HCT116 (cell line): Measurements from ENCODE around the gene POMT1. TPM values are rescaled to one million over a fixed set of nuclear protein-coding genes. Genes with fewer than 3 reads are reported as not detected.

Experiments
- ATAC-seq: fragments of 200-7000 bp; cut with Tn5 transposase; 2 replicates; pipeline ENCODE4 v1.9.1; 2020; ENCODE audit warnings: mild to moderate bottlenecking, moderate library complexity
- BruUV-seq: library from RNA; stranded (reverse); fragments of 400-500 nt; replicated peaks from 2 replicates; lab custom pipeline; 2021; lab: Mats Ljungman, UMichigan
- CTCF ChIA-PET: fragments of 300-600 bp; sonication (Branson Sonifier 250); formaldehyde crosslinking; loops from one replicate; lab custom pipeline; 2021; ENCODE audit warnings: antibody characterized with exemption; lab: Charles Lee
- POLR2A ChIA-PET: fragments of 300-600, 350-600 bp; sonication (Branson Sonifier 250); formaldehyde crosslinking; loops from one replicate; lab custom pipeline; 2021; ENCODE audit warnings: antibody characterized with exemption; lab: Charles Lee
- RAD21 ChIA-PET, 2 experiments: fragments of 300-600 bp; sonication (Branson Sonifier 250); formaldehyde crosslinking; loops; one replicate each; lab custom pipeline; 2023; ENCODE audit warnings: low total read pairs in 2 of 2; ENCODE audit not compliant: uncharacterized antibody in 2 of 2, unreplicated experiment in 2 of 2, low non-redundant PET in 1 of 2; lab: Charles Lee
- DNase-seq: peaks from one replicate; pipeline ENCODE4 v3.0.0-alpha.2; 2010; ENCODE audit warnings: low read depth, low spot score
- H2AFZ ChIP-seq: fragments of 200-600 bp; shearing (Covaris generic), sonication (generic); 2 replicates; pipeline ENCODE4 v1.6.1; 2017; ENCODE audit warnings: low read depth, mixed run types, mixed read lengths, antibody characterized with exemption, low read length; ENCODE audit not compliant: poor library complexity, severe bottlenecking
- H3K27ac ChIP-seq: 2 replicates; pipeline ENCODE4 v1.5.1; 2012; ENCODE audit warnings: low read depth, low read length
- H3K27me3 ChIP-seq: fragments of 200-600 bp; sonication (generic); 2 replicates; pipeline ENCODE4 v1.6.1; 2016; ENCODE audit warnings: mixed run types, low read length, mixed read lengths; ENCODE audit not compliant: insufficient read depth
- H3K36me3 ChIP-seq, 2 experiments: fragments of 200-500 bp in 1 of 2; fragments of 200-600 bp in 1 of 2; sonication (Bioruptor generic) in 1 of 2; sonication (generic) in 1 of 2; 2 replicates each; pipeline versions ENCODE4 v1.5.1 to v1.6.1; 2014 to 2016; ENCODE audit warnings: low read length in 2 of 2, inconsistent platforms in 1 of 2, mixed read lengths in 1 of 2, mixed run types in 1 of 2; ENCODE audit not compliant: insufficient read depth in 2 of 2, control insufficient read depth in 1 of 2
- H3K4me1 ChIP-seq, 2 experiments: fragments of 200-600 bp in 1 of 2; sonication (generic) in 1 of 2; 2 replicates each; pipeline versions ENCODE4 v1.5.1 to v1.6.1; 2012 to 2017; ENCODE audit warnings: low read length in 2 of 2, inconsistent platforms in 1 of 2, mild to moderate bottlenecking in 1 of 2, mixed read lengths in 1 of 2, mixed run types in 1 of 2, moderate library complexity in 1 of 2; ENCODE audit not compliant: insufficient read depth in 2 of 2, control insufficient read depth in 1 of 2
- H3K4me2 ChIP-seq: fragments of 200-600 bp; sonication (generic); 2 replicates; pipeline ENCODE4 v1.6.1; 2017; ENCODE audit warnings: mixed run types, low read length, mixed read lengths
- H3K4me3 ChIP-seq, 2 experiments: fragments of 200-600 bp in 1 of 2; sonication (generic) in 1 of 2; replicated peaks in 1 of 2; 2 replicates each; pipeline ENCODE4 v1.5.1; 2011 to 2016; ENCODE audit warnings: low read length in 2 of 2, control low read depth in 1 of 2, low read depth in 1 of 2, mild to moderate bottlenecking in 1 of 2, mixed read lengths in 1 of 2, mixed run types in 1 of 2
- H3K79me2 ChIP-seq: fragments of 200-600 bp; sonication (generic); 2 replicates; pipeline ENCODE4 v1.6.1; 2017; ENCODE audit warnings: mild to moderate bottlenecking, mixed run types, low read length, moderate library complexity, mixed read lengths; ENCODE audit not compliant: insufficient read depth
- H3K9ac ChIP-seq: fragments of 200-600 bp; sonication (generic); 2 replicates; pipeline ENCODE4 v1.6.1; 2016; ENCODE audit warnings: low read length, mixed read lengths
- H3K9me2 ChIP-seq: fragments of 200-600 bp; sonication (generic), shearing (Covaris generic); 2 replicates; pipeline ENCODE4 v1.6.1; 2017; ENCODE audit warnings: mixed run types, mild to moderate bottlenecking, moderate library complexity; ENCODE audit not compliant: insufficient read depth
- H3K9me3 ChIP-seq, 2 experiments: fragments of 200-500 bp in 1 of 2; fragments of 200-600 bp in 1 of 2; sonication (Bioruptor generic) in 1 of 2; sonication (generic) in 1 of 2; 2 replicates each; pipeline ENCODE4 v1.6.1; 2014 to 2017; ENCODE audit warnings: low read length in 2 of 2, mixed read lengths in 2 of 2, inconsistent platforms in 1 of 2, low read depth in 1 of 2, mild to moderate bottlenecking in 1 of 2, mixed run types in 1 of 2, moderate library complexity in 1 of 2; ENCODE audit not compliant: control insufficient read depth in 1 of 2, insufficient read depth in 1 of 2
- H4K20me1 ChIP-seq: fragments of 200-600 bp; sonication (generic), shearing (Covaris generic); 2 replicates; pipeline ENCODE4 v1.6.1; 2017; ENCODE audit warnings: mixed run types, mild to moderate bottlenecking, moderate library complexity; ENCODE audit not compliant: insufficient read depth
- EZH2phosphoT487 ChIP-seq: fragments of 200-600 bp; IDR thresholded peaks from 2 replicates; pipeline ENCODE4 v1.6.1; 2018; ENCODE audit warnings: antibody characterized with exemption, borderline replicate concordance
- FOSL1 ChIP-seq: IDR thresholded peaks from 2 replicates; pipeline ENCODE4 v1.6.1; 2012; ENCODE audit warnings: low read depth
- JUND ChIP-seq: IDR thresholded peaks from 2 replicates; pipeline ENCODE4 v1.6.1; 2012
- RAD21 ChIP-seq: IDR thresholded peaks from 2 replicates; pipeline ENCODE4 v1.6.1; 2012; ENCODE audit warnings: low read depth, mild to moderate bottlenecking
- SP1 ChIP-seq: IDR thresholded peaks from 2 replicates; pipeline ENCODE4 v1.6.1; 2012; ENCODE audit warnings: low read depth
- SRF ChIP-seq: IDR thresholded peaks from 2 replicates; pipeline ENCODE4 v1.6.1; 2012; ENCODE audit warnings: low read depth
- ZFX ChIP-seq: fragments of 450-650 bp; IDR thresholded peaks from 2 replicates; pipeline ENCODE4 v1.6.1; 2017
- ZNF274 ChIP-seq: fragments of 200-500 bp; sonication (Bioruptor generic); IDR thresholded peaks from 2 replicates; pipeline ENCODE4 v1.6.1; 2014; ENCODE audit warnings: mild to moderate bottlenecking, low read depth, low read length, inconsistent platforms
- intact Hi-C: fragments of 100-400 bp; cut with micrococcal nuclease; formaldehyde crosslinking; loops from 2 replicates; pipeline ENCODE4 v1.10.0; 2022
- total RNA-seq: library from RNA; stranded (reverse); gene quantifications from one replicate; pipeline ENCODE4 v1.2.1, GENCODE V29; 2021; ENCODE audit not compliant: unreplicated experiment
- TF ChIP-seq, protein P1 (sequence below): IDR thresholded peaks from 2 replicates; pipeline ENCODE4 v1.6.1; 2012
- TF ChIP-seq, protein P2 (sequence below): IDR thresholded peaks from 2 replicates; pipeline ENCODE4 v1.6.1; 2011; ENCODE audit warnings: mild to moderate bottlenecking, low read length, moderate library complexity; ENCODE audit not compliant: insufficient replicate concordance; ENCODE audit errors: extremely low read depth

The POMT1 gene
- total RNA-seq, 1 experiment from 2014 or later, result 21.4 TPM

DNA sequence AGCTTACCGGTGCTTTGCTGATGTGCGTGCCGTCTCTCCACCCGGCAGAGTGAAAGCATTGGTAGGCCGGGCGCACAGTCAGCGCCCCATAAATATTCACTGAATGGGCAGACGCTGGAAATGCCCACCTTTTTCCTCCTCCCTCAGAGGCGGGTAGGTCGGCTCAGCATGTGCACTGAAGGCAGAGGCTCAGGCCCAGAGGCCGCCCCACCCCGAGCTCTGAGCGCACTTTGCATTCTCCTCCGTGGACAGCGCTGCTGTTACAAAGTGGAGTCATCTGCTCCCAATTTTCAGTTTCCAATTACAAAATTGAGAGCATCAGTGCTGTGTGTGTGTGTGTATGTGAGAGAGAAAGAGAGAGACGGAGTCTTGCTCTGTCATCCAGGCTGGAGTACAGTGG is 17.8 kb downstream of the POMT1 start:
- Histone ChIP-seq H3K9me2 (no peaks in the 10 kb centered on the region), H3K27ac (no peak overlapping the region), H3K4me3 (no peak overlapping the region), H3K27me3 (no peaks in the 10 kb centered on the region)
- ATAC-seq, result no peak
- no peak for TF ChIP-seq RAD21
- no peak for TF ChIP-seq ZNF274
- no peak for TF ChIP-seq JUND
- no peak for TF ChIP-seq FOSL1
- no peak for TF ChIP-seq SP1
- TF ChIP-seq ZFX, result no peak
- TF ChIP-seq, protein P1, sequence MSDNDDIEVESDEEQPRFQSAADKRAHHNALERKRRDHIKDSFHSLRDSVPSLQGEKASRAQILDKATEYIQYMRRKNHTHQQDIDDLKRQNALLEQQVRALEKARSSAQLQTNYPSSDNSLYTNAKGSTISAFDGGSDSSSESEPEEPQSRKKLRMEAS, result no peak
- no peak for TF ChIP-seq EZH2phosphoT487
- TF ChIP-seq, all 23 proteins: peak for 0
- Histone ChIP-seq H3K4me2 (no peak overlapping the region), H3K4me1 (no peaks in the 10 kb centered on the region), H3K79me2 (no peaks in the 10 kb centered on the region), H2AFZ (no peak overlapping the region), H3K9ac (no peak overlapping the region), H3K9me3 (no peaks in the 10 kb centered on the region), H3K36me3 (peaks cover 18 to 40% of the 10 kb centered on the region in 2 experiments), H4K20me1 (no peaks in the 10 kb centered on the region)
- intact Hi-C loops, result no loop called here
- no peak for DNase-seq
- RAD21 ChIA-PET, result no interaction called here
- BruUV-seq, result no TSS peak
- POLR2A ChIA-PET, result no interaction called here
- CTCF ChIA-PET, result no interaction called here

DNA sequence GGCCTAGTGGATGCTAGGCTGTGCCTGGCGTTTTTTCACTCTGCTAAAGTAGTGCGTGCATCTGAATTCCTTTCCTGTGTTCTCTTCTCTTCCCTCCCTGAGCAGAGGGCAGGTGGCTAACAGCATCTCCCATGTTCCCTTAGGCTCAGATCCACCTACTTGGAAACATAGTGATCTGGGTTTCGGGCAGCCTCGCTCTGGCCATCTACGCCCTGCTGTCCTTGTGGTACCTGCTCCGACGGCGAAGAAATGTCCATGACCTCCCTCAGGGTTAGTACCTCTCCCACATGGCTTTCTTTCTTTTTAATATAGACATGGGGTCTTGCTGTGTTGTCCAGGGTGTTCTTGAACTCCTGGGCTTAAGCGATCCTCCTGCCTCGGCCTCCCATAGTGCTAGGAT is 18.5 kb downstream of the POMT1 start:
- no peak overlapping the region for H3K4me3 ChIP-seq
- H3K27me3 ChIP-seq, result no peaks in the 10 kb centered on the region
- ChIA-PET CTCF (no interaction called here), POLR2A (no interaction called here), RAD21 (interaction anchor here in 1 of 2 experiments (0.6 kb wide), 1 partner anchor 244 kb away, joined by 3 read pairs; no protein-coding TSS in a partner anchor)
- no peaks in the 10 kb centered on the region for H4K20me1 ChIP-seq
- H2AFZ ChIP-seq, result no peak overlapping the region
- H3K79me2 ChIP-seq, result no peaks in the 10 kb centered on the region
- intact Hi-C loops, result no loop called here
- H3K27ac ChIP-seq, result no peak overlapping the region
- H3K9me2 ChIP-seq, result no peaks in the 10 kb centered on the region
- H3K4me2 ChIP-seq, result no peak overlapping the region
- H3K36me3 ChIP-seq, result peaks cover 16 to 35% of the 10 kb centered on the region in 2 experiments
- H3K9me3 ChIP-seq, result no peaks in the 10 kb centered on the region
- no peak for TF ChIP-seq SRF
- TF ChIP-seq, protein P2, sequence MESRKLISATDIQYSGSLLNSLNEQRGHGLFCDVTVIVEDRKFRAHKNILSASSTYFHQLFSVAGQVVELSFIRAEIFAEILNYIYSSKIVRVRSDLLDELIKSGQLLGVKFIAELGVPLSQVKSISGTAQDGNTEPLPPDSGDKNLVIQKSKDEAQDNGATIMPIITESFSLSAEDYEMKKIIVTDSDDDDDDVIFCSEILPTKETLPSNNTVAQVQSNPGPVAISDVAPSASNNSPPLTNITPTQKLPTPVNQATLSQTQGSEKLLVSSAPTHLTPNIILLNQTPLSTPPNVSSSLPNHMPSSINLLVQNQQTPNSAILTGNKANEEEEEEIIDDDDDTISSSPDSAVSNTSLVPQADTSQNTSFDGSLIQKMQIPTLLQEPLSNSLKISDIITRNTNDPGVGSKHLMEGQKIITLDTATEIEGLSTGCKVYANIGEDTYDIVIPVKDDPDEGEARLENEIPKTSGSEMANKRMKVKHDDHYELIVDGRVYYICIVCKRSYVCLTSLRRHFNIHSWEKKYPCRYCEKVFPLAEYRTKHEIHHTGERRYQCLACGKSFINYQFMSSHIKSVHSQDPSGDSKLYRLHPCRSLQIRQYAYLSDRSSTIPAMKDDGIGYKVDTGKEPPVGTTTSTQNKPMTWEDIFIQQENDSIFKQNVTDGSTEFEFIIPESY, result no peak
- H3K9ac ChIP-seq, result no peak overlapping the region
- H3K4me1 ChIP-seq, result no peaks in the 10 kb centered on the region
- ATAC-seq (no peak), DNase-seq (no peak)
- BruUV-seq, result no TSS peak
